GM21786 (cell line): ENCODE results near the gene MCIDAS.

Experiments
- ATAC-seq: cut with Tn5 transposase; IDR thresholded peaks from one replicate; pipeline ENCODE4 v1.9.1; 2021; ENCODE audit not compliant: unreplicated experiment

The MCIDAS gene

DNA sequence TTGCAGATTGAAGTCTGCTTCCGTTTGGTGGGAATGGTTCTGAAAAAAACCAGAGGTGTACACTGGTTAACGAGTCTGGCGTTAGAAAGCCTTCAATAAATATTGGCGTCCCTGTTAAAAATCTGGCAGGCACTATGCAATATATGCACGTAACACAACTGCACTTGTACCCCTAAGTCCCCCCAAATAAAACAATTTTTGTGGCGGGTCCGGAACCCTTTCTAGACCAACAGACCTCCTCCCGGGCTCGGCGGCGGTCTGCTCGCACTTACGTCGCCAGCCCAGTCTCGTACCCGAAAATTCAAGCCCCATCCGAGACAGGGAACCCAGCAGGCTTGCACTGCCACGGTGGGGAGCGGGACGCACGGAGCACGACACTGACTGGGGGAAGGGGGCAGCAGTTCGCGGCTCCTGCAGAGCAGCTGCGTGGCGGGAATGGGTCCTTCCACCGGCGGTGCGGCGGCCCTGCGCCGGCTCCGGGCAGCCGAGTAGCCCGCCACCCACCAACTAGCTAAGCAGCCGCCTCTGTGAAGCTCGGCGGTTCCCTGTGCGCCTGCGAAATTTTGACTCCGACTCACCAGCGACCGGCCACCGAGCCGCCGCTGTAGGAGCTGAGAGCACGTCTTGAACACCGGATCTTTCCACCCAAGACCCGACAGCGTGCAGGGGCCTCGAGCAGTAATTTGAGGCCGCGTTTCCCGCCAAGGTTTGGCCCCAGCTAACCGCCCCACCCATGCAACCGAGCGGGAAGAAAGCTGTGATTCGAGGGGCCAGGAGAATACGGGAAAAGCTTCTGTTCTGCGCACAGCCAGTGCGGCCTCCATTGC, 3.9 kb downstream of the MCIDAS start:
- ATAC-seq, result no peak

DNA sequence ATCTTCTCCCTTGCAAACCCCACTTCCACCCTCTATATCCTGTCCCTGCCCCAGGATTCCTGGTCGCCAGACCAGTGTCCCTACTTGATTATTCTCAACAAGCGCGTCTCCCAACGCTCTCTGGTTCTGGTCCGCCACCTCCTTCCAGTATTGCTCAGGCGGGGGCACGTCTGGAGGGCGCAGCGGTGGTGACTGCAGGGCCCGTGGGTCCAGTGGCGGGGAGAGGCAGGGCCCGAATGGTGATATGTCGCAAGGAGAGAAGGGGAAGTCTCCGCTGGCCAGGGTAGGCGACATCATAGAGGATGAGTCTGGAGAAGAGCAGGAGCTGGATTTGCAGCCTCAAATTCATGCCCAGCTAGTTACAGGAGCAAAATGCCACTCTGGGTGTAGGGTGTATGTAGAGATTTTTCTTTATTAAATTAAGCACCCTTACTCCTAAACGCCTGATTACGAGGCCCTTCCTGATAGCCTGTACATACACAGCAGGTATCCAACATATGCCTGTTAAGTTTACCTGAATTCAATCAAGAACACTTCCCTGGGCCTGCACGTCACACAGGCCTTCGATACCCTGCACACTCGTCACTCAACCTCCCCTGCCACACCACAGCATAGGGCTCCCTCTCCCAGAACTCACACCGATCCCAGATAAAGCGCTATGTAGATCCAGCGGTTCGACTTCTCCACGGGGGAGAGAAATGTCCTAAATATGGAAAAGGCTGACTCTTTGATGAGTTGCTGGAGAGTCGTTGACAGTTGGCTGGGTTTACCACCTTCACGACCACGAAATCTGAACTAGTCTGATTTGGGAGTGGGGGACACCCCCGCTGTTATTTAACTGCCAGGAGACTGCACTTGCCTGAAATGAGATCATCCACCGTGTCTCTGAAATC, 4.8 kb downstream of the MCIDAS start:
- ATAC-seq, result no peak

DNA sequence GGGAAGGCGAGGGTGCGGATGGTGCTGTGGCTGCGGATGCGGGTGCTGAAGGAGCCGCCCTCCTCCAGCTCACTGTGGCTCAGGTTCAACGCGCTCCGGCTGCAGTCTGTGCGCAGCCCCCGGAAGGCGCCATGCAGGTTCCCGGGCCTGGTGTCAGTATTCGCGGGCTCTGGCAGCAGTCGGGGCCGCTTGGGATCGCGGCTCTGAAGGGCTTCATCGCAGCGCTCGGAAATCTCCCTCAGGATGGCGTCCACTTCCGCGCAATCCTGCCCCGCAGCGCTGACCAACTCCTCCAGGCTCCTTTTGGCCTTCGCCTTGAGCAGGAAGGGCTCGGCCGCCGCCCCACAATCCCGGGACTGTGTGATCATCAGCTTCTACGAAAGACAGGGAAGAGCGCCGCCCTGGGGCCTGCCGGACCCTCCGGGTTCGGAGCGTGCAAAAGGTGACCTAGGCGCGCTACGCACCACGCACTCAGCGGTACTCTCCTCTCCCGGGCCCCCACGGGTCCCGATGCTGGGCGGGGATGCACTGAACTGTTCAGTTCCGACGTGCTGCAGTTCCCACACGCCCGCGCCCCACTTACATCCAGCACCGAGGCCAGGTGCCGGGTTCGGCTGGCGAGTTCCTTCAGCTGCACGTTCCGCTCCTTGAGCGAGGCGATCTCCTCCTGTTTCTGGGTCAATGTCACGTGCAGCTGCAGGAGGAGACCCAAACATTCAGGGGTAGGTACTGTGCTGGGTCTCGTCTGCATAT, 6.5 kb downstream of the MCIDAS start:
- ATAC-seq, result no peak

DNA sequence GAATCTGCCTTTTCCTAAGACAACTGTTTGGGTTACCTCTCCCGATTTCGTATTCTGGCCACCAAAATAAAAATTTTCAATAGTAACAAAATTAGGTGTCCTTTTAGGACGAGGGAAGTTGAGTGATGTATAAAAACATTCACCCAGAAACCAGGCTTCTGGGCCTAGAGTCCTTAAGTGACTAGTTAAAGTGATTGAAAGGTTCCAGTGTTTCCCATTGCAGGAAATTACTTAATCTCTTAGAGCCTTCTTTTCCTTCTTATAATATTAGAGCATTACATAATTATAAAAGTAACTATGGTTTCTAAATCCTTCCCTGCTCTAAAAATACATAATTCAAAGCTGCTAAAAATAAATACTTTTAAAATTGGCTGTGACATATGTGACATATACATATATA, 7.3 kb downstream of the MCIDAS start:
- no peak for ATAC-seq

DNA sequence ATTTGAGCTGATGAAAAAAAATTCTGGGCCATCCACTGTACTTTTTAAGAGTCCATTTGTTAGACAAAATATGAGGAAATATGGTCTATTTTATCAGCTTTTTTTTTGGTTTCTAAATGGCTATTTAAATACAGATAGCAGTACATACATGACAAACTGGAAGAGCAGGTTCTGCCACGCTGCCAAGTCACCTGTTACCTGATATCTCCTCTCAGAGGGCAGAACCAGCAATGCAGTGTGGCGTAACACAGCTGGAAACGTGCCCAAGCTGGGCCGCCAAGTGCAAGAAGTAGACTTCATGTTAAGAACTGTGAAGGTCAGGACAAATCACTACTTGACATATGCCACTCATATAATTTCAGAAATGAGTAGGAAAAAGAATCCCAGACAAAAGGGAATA, 8.1 kb downstream of the MCIDAS start:
- ATAC-seq, result no peak

DNA sequence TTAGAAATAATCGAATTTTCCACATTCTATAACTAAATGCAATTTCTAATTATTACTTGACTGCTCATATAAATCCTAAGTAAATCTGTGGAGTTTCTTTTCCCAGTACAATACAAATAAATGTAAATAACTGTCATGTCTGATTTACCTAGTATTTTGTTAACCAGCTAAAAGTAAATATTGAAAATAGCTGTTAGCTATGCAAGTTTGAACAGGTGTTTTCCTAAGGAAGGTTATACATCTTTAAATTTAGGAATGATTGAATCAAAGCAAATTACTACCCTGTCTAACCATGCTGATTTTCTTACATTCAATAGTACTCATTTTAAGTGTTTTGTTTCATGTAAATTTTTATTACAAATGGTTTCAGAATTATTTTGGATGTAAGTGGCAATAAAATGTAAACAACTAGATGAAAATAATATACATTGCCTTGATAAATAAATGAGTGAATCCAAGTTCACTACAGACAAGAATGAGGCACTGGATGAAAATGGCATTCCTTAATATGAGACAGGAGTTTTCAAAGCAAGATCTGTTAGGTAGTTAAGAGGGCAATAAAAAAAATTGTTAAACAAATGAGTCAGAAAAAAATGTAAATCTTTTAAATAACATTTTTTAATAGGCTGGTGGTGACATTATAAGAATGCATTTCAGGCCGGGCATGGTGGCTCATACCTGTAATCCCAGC, 15.8 kb downstream of the MCIDAS start:
- no peak for ATAC-seq

DNA sequence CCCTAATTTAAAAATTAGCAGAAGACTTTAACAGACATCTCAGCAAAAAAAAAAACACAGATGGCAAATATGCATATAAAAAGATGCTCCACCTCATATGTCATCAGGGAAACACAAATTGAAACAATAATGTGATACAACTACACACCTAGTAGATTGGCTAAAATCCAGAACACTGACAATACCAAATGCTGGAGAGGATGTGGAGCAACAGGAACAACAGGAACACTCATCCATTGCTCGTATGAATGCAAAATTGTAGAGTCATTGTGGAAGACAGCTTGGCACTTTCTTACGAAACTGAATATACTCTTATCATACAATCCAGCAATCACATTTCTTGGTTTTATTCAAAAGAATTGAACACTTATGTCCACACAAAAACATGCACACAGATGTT, 22.1 kb downstream of the MCIDAS start:
- no peak for ATAC-seq

DNA sequence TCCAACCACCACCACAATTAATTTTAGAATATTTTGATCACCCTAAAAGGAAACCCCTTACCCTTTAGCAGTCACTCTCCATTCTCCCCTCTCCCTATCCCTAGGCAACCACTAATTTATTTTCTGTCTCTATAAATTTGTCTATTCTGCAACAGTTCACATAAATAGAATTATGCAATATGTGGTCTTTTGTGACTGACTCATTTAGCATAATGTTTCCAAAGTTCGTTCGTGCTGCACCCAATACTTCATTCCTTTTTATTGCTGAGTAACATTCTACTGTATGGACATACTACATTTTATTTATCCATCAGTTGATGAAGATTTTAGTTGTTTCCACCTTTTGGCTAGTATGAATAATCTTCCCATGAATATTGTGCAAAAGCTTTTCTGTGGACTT, 36.0 kb downstream of the MCIDAS start:
- ATAC-seq, result no peak

DNA sequence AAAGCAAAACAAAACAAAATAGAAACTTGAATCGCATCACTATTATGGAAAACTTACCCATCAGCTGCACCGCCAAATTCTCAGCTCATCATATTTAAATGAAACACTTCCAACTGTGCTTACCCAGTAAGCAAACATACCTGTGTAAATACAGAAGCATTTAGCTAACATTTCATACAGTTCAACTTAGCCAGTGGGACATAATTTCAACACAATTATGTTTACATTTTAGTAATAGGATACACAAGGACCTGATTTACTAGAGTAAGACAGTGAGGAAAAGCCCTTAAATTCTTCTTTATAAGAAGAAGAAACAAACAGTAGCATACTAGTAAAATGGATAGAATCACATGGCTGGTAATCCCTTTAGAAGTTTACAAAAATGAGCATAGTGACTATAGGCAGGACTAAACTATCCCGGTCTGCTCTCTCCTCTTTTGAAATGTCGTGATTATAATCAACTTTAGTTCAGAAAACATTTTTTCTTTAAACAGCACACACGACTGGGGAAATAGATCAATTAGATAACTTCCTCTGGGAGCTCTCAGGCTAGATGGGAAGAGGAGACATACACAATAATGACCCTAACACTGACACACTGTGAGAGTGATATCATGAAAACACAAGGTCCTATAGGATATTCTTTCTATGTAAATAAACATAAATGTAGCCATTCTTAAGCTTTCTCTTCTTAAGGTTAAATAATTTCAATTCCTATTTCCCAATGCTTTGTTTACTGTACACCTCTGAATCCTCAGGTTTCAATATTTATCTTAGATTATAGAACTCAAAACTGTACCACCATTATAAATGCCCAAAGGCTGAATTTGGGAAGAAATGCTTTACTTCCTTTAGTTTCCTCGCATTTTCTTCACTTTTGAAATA, 38.2 kb downstream of the MCIDAS start:
- ATAC-seq, result no peak

DNA sequence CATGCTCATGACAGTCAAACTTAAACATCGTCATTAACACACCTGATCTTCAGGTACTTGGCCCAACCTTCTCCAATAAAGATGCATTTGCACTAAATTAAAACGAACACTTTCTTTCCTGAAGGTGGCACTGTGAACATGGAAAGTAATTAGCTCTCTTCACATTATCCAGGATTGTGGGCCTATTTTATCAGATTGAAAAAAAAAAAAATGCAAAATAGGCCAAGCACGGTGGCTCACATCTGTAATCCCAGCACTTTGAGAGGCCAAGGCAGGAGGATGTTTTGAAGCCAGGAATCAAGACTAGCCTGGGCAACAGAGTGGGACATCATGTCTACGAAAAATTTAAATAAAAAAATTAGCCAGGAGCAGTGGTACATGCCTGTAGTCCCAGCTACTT, 39.7 kb downstream of the MCIDAS start:
- ATAC-seq, result no peak

DNA sequence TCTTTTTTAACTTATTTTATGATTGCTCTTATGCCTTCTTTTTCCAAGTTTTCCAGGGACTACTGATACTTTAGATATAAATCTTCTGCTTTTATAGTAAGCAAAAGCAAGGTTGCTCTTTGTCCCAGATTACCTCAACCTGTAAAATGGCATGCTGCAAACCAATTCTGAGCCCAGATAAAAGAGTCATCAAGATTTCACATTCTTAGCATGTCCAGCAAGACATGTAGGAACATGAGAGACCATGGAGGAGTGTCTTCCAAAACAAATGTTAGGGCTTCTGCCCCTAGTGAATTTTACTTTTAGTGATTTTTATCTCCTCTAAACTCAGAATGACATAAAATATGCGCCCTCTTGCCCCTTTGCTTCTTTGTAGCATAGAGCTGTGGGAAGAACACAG, 47.1 kb downstream of the MCIDAS start:
- no peak for ATAC-seq

DNA sequence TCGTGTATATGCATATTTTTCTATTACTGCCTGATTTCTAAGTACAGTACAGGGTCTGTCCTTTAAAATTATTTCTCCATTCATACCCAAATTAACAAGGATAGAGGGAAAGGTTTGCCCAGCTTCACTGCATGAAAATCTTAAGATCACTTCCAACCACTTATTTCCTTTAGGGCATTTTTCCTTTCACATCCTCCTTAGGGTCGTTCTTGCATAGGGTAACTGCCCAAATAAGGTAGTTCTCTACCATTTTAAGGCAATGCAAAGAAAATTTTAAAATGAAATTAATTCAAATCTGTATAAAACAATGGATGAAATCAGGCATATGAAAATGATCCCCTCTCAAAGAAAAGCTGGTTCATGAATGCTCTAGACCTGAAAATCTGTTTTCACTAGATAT, 50.0 kb downstream of the MCIDAS start:
- no peak for ATAC-seq

DNA sequence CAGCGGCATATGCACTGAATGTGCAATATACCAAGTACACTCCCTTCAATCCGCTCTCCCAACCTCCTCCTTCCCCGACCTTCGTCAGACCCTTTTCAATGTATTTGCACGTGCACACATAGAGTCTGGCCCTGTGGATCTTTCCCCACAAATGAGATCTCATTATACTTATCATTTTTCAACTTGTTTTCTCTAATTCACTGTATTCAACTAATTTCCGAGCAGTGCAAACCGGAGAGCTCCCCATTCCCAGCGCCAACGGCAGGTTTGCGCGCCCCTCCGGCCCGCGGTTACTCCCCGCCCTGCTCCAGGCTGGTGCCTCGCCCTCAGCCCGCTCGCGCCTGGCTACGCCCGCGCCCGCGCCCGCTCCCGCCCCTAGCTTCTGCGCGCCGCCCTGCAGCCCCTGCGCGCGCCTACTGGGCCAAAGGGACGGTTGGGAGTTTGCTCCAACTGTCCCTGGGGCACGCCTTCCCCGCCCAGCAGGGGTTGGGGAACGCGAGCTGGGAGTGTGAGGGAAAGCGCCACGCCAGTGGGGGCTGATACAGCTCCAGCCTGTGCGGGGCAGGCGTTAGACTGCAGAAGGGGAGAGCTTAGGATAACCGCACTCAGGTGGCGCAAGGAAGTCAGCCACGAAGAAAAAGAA, 50.8 kb downstream of the MCIDAS start:
- ATAC-seq, result no peak

DNA sequence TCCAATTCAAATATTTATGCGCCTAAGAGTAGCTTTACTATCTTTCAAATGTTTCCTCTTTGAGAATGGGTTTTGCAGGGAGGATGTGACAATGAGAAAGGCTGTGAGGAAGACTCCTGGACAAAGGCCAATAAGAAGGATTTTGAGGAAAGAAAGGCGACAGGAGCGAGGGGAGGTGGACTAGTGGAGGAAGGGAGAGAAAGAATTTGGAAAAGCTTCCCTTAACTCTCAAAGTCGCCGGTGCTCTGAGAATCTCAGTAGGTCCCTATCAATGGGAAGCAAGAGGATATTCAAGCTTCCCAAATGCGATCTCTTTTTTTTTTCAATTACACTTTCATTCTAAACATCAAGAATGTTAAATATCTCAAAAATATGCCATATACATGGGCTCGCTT, 51.3 kb downstream of the MCIDAS start:
- no peak for ATAC-seq

DNA sequence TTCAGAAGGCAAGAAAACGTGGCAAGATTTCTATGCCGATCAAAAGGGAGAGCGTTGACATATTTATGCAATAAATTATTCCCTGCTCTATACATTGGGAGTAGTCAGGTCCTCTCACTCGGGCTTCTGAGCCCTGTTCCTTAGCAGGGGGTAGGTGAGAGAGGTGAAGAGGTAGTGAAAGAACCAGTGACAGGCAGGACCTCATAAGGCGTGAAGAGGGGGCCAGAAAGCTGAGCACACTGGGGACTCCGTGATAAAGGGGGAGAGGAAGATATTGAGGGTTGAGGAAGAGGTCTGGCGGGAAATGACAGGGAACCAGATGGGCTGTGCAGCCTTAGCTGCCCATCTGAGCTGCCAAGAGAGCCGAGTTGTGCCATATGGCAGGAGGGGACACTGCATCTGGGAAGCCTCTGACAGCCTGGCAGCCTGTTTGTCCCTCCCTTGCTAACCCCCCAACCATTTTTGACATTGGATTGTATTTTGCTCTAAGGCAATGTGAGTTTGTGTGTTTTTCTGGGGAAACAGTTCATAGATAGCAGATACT, 53.4 kb downstream of the MCIDAS start:
- ATAC-seq, result no peak

DNA sequence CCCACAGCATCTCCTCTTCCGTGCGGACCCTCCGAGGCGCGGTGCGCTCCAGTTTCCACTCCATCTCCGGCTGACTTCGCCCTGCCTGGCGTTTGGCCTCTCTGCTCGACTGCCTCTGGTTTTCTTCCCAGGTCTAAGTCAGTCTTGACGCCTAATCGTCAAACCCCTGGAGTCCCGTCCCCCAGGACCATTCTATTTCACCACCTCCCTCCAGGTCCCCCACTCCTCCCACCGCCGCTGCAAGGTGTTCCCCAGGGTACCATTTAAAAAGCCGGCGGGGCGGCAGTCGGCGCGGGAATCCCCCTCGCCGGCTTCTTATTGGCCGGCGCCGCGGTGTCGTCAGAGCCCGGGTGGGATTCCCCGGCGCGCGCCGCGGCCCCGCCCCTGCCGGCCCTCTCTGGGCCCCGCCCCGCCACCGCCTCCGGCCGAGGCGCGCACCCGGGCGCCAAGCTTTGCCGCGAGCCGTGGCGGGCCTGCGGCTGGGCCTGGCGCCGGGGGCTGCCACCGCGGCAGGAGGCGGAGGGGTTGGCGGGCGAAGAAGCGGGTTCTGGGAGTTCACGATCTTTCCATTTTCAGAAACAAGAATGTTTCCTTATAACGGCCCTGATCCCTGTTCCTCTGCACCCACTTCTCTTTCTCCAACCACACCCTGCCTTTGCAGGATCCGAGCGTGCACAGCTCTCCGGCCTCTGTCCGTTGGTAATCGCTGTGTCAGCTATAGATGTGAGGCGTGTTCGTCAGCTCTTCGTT, 54.0 kb downstream of the MCIDAS start, which contains the start of gene CDC20B:
CDC20B (minus strand) TSS at position 241 of the 750 bp plus-strand sequence; CDS start at position 64, 177 bp downstream.
- peak; percentile 82 for ATAC-seq

DNA sequence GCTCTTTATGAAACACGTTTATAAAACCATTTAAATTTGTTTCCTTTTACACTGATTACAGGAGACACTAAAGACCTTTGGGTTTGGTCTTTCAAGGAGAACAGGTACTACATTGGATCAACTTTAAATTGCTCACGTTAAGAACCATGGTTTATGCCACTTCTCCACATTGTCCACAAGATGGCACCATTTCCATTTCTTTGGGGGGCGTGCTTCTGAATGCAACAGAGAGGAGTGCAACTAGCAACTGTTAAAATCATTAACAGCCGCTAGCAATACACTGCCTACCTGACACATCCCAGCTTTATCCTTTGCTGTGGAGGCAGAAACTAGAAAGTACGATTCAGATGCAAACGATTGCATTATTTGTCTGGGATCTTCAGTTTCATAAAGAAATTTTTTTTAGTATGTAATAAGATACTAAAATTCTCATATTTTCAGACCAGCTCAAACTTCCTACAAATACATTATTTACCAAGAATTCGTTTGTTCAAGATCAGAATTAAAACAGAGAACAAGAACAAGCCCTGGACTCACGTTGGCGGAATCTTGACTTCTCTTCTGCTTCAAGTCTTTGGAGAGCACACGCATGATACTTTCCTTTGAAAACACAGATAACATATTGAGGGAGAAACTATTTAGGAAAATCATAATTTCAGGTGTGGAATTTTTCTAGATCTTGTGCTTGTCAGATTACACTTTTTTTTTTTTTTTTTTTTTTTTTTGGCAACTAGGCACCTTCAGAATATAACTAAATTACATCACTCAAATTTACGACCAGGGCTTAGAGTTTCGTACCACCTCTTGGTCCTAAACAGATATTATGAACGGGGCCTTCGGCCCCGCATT, 54.8 kb downstream of the MCIDAS start:
- ATAC-seq, result peak; percentile 62
